Measurements from ENCODE around the gene ACVR1.
"Not testable (repeated sequence)": the region's sequence is repeated elsewhere in the genome, so short reads cannot be mapped to it uniquely, and the experiment has no call there.

Gene ACVR1

DNA sequence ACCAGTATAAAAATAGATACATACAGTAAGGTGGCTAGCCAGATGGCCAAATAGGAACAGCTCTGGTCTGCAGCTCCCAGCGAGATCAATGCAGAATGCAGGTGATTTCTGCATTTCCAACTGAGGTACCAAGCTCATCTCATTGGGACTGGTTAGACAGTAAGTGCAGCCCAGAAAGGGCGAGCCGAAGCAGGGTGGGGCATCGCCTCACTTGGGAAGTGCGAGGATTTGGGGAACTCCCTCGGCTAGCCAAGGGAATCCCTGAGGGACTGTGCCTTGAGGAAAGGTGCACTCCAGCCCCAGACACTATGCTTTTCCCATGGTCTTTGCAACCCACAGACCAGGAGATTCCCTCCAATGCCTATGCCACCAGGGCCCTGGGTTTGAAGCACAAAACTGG, 172.0 kb downstream of the ACVR1 start:
- not testable (repeated sequence) for H3K4ac ChIP-seq (ENCODE audit: low read depth, low read length); H3K23ac ChIP-seq (ENCODE audit: low read length); H2AFZ ChIP-seq (ENCODE audit: insufficient read depth, low read length, poor library complexity); H3K18ac ChIP-seq (ENCODE audit: low read length); H3K79me2 ChIP-seq (ENCODE audit: control insufficient read depth, insufficient read depth, low read length, poor library complexity); H2BK120ac ChIP-seq (ENCODE audit: insufficient read depth, low read length, poor library complexity); DNase-seq; H3K36me3 ChIP-seq (ENCODE audit: control insufficient read depth in 1 of 2, insufficient read depth in 2 of 2, low read length in 2 of 2); H2AK5ac ChIP-seq (ENCODE audit: low read length); H2BK5ac ChIP-seq (ENCODE audit: low read depth, low read length, poor library complexity); H4K8ac ChIP-seq (ENCODE audit: low read depth, low read length); H3K79me1 ChIP-seq (ENCODE audit: low read length); H2BK12ac ChIP-seq (ENCODE audit: low read length); H3K27me3 ChIP-seq (ENCODE audit: insufficient read depth, low read length); H4K12ac ChIP-seq (ENCODE audit: low read depth, low read length); H3K14ac ChIP-seq (ENCODE audit: low read length); H3K4me3 ChIP-seq (ENCODE audit: low read depth, low read length); H3K9me3 ChIP-seq (ENCODE audit: insufficient read depth, low read depth, low read length); H3K4me1 ChIP-seq (ENCODE audit: control insufficient read depth in 1 of 2, insufficient read depth in 2 of 2, low read length in 2 of 2); H3K4me2 ChIP-seq (ENCODE audit: low read length); H4K91ac ChIP-seq (ENCODE audit: low read depth, low read length); H3K27ac ChIP-seq (ENCODE audit: low read depth, low read length); H3K9ac ChIP-seq (ENCODE audit: low read length)
- WGBS (ENCODE audit: extremely low coverage, insufficient coverage, insufficient read length): no CpG with 5 or more reads among the region's 6 CpGs

DNA sequence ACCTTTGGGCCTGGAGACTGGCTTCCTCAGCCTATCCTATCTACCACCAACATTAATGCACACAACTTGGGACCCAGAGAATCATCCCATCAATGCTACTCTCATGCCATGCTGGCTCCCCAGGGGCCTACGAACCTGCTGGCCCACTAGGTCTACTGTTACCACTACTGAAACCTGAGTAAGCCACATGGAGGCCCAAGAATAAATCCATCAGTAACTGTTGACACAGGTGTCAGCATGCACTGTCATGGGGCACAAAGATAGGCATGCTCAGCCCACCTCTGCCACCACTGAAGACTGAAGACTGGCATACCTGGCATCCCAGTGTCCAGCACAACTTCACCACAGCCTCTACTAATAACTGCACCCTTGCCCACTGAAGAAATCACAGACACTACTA, 176.3 kb downstream of the ACVR1 start:
- no peak overlapping the region for H3K18ac ChIP-seq (ENCODE audit: low read length)
- no peak overlapping the region for H2AK5ac ChIP-seq (ENCODE audit: low read length)
- H3K4ac ChIP-seq (ENCODE audit: low read depth, low read length): no peak overlapping the region
- WGBS (ENCODE audit: extremely low coverage, insufficient coverage, insufficient read length): no CpG with 5 or more reads among the region's 1 CpG
- H4K91ac ChIP-seq (ENCODE audit: low read depth, low read length): no peak overlapping the region
- H4K12ac ChIP-seq (ENCODE audit: low read depth, low read length): no peak overlapping the region
- no peak overlapping the region for H3K4me3 ChIP-seq (ENCODE audit: low read depth, low read length)
- H3K4me2 ChIP-seq (ENCODE audit: low read length): no peak overlapping the region
- no peak overlapping the region for H4K8ac ChIP-seq (ENCODE audit: low read depth, low read length)
- H3K79me1 ChIP-seq (ENCODE audit: low read length): no peaks in the 10 kb centered on the region
- peaks cover 0 to 4% of the 10 kb centered on the region in 2 experiments for H3K36me3 ChIP-seq (ENCODE audit: control insufficient read depth in 1 of 2, insufficient read depth in 2 of 2, low read length in 2 of 2)
- H2AFZ ChIP-seq (ENCODE audit: insufficient read depth, low read length, poor library complexity): no peak overlapping the region
- peaks cover 4% of the 10 kb centered on the region for H3K9me3 ChIP-seq (ENCODE audit: insufficient read depth, low read depth, low read length)
- DNase-seq: no peak
- no peaks in the 10 kb centered on the region for H3K79me2 ChIP-seq (ENCODE audit: control insufficient read depth, insufficient read depth, low read length, poor library complexity)
- no peak overlapping the region for H2BK120ac ChIP-seq (ENCODE audit: insufficient read depth, low read length, poor library complexity)
- H2BK12ac ChIP-seq (ENCODE audit: low read length): no peak overlapping the region
- H2BK5ac ChIP-seq (ENCODE audit: low read depth, low read length, poor library complexity): no peak overlapping the region
- H3K27me3 ChIP-seq (ENCODE audit: insufficient read depth, low read length): no peaks in the 10 kb centered on the region
- no peak overlapping the region for H3K27ac ChIP-seq (ENCODE audit: low read depth, low read length)
- H3K9ac ChIP-seq (ENCODE audit: low read length): peak overlapping the region; percentile 46
- H3K23ac ChIP-seq (ENCODE audit: low read length): peak overlapping the region; percentile 92
- no peak overlapping the region for H3K14ac ChIP-seq (ENCODE audit: low read length)
- H3K4me1 ChIP-seq (ENCODE audit: control insufficient read depth in 1 of 2, insufficient read depth in 2 of 2, low read length in 2 of 2): peaks cover 0 to 5% of the 10 kb centered on the region in 2 experiments

DNA sequence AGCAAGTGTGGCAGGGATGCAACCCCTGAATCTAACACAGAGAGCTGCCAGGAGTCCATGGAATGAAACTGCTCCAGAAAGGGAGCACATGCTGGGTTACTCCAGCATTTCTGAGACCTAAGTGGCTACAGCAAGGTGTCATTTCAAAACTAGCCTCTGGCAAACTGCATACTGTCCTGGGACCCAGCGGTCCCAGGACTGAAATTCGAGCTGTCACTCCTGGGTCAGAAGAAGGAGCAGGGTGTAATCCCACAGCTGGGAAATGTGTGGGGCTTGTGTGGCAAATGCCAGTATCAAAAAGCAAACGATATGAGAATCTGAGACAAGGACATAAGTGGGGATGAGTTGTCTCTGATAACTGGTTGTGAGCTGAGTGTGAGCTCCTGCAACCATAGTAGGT, 177.1 kb downstream of the ACVR1 start:
- Histone ChIP-seq H4K91ac (ENCODE audit: low read depth, low read length) (no peak overlapping the region), H3K4ac (ENCODE audit: low read depth, low read length) (no peak overlapping the region), H3K36me3 (ENCODE audit: control insufficient read depth in 1 of 2, insufficient read depth in 2 of 2, low read length in 2 of 2) (peaks cover 0 to under 1% of the 10 kb centered on the region in 2 experiments), H3K4me1 (ENCODE audit: control insufficient read depth in 1 of 2, insufficient read depth in 2 of 2, low read length in 2 of 2) (peaks cover 0 to 5% of the 10 kb centered on the region in 2 experiments), H2AFZ (ENCODE audit: insufficient read depth, low read length, poor library complexity) (no peak overlapping the region), H3K79me1 (ENCODE audit: low read length) (no peaks in the 10 kb centered on the region), H3K9ac (ENCODE audit: low read length) (no peak overlapping the region), H4K12ac (ENCODE audit: low read depth, low read length) (no peak overlapping the region), H2BK120ac (ENCODE audit: insufficient read depth, low read length, poor library complexity) (no peak overlapping the region), H3K79me2 (ENCODE audit: control insufficient read depth, insufficient read depth, low read length, poor library complexity) (no peaks in the 10 kb centered on the region), H3K27me3 (ENCODE audit: insufficient read depth, low read length) (no peaks in the 10 kb centered on the region), H3K23ac (ENCODE audit: low read length) (no peak overlapping the region), H3K9me3 (ENCODE audit: insufficient read depth, low read depth, low read length) (peaks cover 4% of the 10 kb centered on the region), H2BK5ac (ENCODE audit: low read depth, low read length, poor library complexity) (no peak overlapping the region), H3K27ac (ENCODE audit: low read depth, low read length) (no peak overlapping the region), H3K4me3 (ENCODE audit: low read depth, low read length) (no peak overlapping the region), H2AK5ac (ENCODE audit: low read length) (no peak overlapping the region), H3K4me2 (ENCODE audit: low read length) (no peak overlapping the region), H3K14ac (ENCODE audit: low read length) (no peak overlapping the region), H3K18ac (ENCODE audit: low read length) (no peak overlapping the region), H4K8ac (ENCODE audit: low read depth, low read length) (no peak overlapping the region), H2BK12ac (ENCODE audit: low read length) (no peak overlapping the region)
- no peak for DNase-seq
- WGBS (ENCODE audit: extremely low coverage, insufficient coverage, insufficient read length): no CpG with 5 or more reads among the region's 3 CpGs

DNA sequence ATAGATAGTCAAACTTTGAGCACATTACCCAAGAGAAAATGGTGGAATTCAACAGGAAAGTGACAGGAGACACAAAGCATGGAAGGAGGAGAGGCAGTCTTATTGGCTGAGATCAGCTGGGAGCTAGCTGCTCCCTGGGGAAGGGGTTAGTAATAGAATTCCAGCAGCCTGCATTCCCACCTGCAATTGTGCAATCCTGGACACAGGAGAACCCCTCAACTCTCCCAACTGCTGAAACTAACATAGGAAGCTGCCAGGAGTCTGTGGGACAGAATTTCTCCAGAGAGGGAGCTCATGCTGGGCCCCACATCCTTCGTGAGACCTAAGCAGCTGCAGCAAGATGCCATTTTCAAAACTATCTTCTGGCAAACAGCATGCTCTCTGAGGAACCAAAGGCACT, 177.7 kb downstream of the ACVR1 start:
- Histone ChIP-seq H3K4ac (ENCODE audit: low read depth, low read length) (no peak overlapping the region), H4K12ac (ENCODE audit: low read depth, low read length) (no peak overlapping the region), H3K27me3 (ENCODE audit: insufficient read depth, low read length) (no peaks in the 10 kb centered on the region), H3K4me3 (ENCODE audit: low read depth, low read length) (no peak overlapping the region), H3K14ac (ENCODE audit: low read length) (no peak overlapping the region), H3K18ac (ENCODE audit: low read length) (no peak overlapping the region), H2AFZ (ENCODE audit: insufficient read depth, low read length, poor library complexity) (no peak overlapping the region), H2BK5ac (ENCODE audit: low read depth, low read length, poor library complexity) (no peak overlapping the region), H3K4me2 (ENCODE audit: low read length) (no peak overlapping the region), H3K9me3 (ENCODE audit: insufficient read depth, low read depth, low read length) (peaks cover 4% of the 10 kb centered on the region), H2BK120ac (ENCODE audit: insufficient read depth, low read length, poor library complexity) (no peak overlapping the region), H4K91ac (ENCODE audit: low read depth, low read length) (no peak overlapping the region), H2BK12ac (ENCODE audit: low read length) (no peak overlapping the region), H3K27ac (ENCODE audit: low read depth, low read length) (no peak overlapping the region), H3K79me1 (ENCODE audit: low read length) (no peaks in the 10 kb centered on the region), H3K36me3 (ENCODE audit: control insufficient read depth in 1 of 2, insufficient read depth in 2 of 2, low read length in 2 of 2) (no peaks in the 10 kb centered on the region), H3K79me2 (ENCODE audit: control insufficient read depth, insufficient read depth, low read length, poor library complexity) (no peaks in the 10 kb centered on the region), H3K23ac (ENCODE audit: low read length) (no peak overlapping the region), H4K8ac (ENCODE audit: low read depth, low read length) (no peak overlapping the region), H3K9ac (ENCODE audit: low read length) (no peak overlapping the region), H3K4me1 (ENCODE audit: control insufficient read depth in 1 of 2, insufficient read depth in 2 of 2, low read length in 2 of 2) (peaks cover 0 to 5% of the 10 kb centered on the region in 2 experiments), H2AK5ac (ENCODE audit: low read length) (no peak overlapping the region)
- no CpG with 5 or more reads among the region's 1 CpG for WGBS (ENCODE audit: extremely low coverage, insufficient coverage, insufficient read length)
- no peak for DNase-seq
